Endothelial cell (in vitro differentiated cells): ENCODE measurements around the gene FCSK. TPM values are rescaled to one million over a fixed set of nuclear protein-coding genes. Genes with fewer than 3 reads are reported as not detected.

Experiments
- DNase-seq: peaks from one replicate; pipeline ENCODE4 v3.0.0; 2021; ENCODE audit warnings: low spot score
- H3K27ac Mint-ChIP-seq: one replicate; pipeline ENCODE4 v1.8.0; 2021; ENCODE audit warnings: mixed read lengths, inconsistent platforms; ENCODE audit not compliant: unreplicated experiment
- H3K27me3 Mint-ChIP-seq: one replicate; pipeline ENCODE4 v1.8.0; 2021; ENCODE audit warnings: mild to moderate bottlenecking, moderate library complexity, mixed read lengths, inconsistent platforms; ENCODE audit not compliant: unreplicated experiment
- H3K36me3 Mint-ChIP-seq: one replicate; pipeline ENCODE4 v1.8.0; 2021; ENCODE audit warnings: mild to moderate bottlenecking, low read depth, mixed read lengths, inconsistent platforms; ENCODE audit not compliant: unreplicated experiment
- H3K4me1 Mint-ChIP-seq: one replicate; pipeline ENCODE4 v1.8.0; 2021; ENCODE audit warnings: mild to moderate bottlenecking, mixed read lengths, inconsistent platforms; ENCODE audit not compliant: unreplicated experiment
- H3K4me3 Mint-ChIP-seq: one replicate; pipeline ENCODE4 v1.8.0; 2021; ENCODE audit warnings: mild to moderate bottlenecking, mixed read lengths, inconsistent platforms; ENCODE audit not compliant: unreplicated experiment
- H3K9me3 Mint-ChIP-seq: one replicate; pipeline ENCODE4 v1.8.0; 2021; ENCODE audit warnings: mixed read lengths, inconsistent platforms; ENCODE audit not compliant: unreplicated experiment
- total RNA-seq: library from RNA; stranded (reverse); fragmentation: NEBNext Ultra II Directional; extraction: Animal tissue kit (Norgen Biotek cat#: 25700); gene quantifications from one replicate; pipeline ENCODE4 v1.2.1, GENCODE V29; 2021; ENCODE audit not compliant: unreplicated experiment
- TF ChIP-seq, protein P1 (sequence below): fragments of 200-600 bp; sonication (generic); IDR thresholded peaks from one replicate; pipeline ENCODE4 v1.5.0; 2021; ENCODE audit warnings: antibody characterized with exemption; ENCODE audit not compliant: unreplicated experiment

FCSK gene
- total RNA-seq, 1 donor from 2014 or later = 14.7 TPM

DNA sequence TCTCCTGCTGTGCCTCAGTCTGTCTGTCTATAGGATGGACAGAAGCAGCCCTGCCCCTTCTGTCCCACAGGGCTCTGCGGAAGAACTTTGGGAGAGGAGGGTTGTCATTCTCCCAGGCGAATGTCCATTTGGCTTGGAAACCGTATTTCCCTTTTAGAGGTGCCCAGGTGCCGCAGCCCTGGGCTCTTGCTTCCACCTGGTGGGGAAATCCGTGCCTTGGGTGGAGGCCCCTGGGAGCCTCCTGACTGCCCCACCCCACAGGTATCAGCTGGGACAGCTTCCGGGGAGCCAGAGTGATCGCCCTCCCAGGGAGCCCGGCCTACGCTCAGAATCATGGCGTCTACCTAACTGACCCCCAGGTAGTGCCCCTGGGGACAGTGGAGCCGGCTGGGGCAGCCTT, 12.7 kb downstream of the FCSK start:
- H3K9me3 Mint-ChIP-seq = no peaks in the 10 kb centered on the region
- H3K4me3 Mint-ChIP-seq = no peak overlapping the region
- no peak overlapping the region for H3K27ac Mint-ChIP-seq
- DNase-seq = no peak
- TF ChIP-seq, protein P1, sequence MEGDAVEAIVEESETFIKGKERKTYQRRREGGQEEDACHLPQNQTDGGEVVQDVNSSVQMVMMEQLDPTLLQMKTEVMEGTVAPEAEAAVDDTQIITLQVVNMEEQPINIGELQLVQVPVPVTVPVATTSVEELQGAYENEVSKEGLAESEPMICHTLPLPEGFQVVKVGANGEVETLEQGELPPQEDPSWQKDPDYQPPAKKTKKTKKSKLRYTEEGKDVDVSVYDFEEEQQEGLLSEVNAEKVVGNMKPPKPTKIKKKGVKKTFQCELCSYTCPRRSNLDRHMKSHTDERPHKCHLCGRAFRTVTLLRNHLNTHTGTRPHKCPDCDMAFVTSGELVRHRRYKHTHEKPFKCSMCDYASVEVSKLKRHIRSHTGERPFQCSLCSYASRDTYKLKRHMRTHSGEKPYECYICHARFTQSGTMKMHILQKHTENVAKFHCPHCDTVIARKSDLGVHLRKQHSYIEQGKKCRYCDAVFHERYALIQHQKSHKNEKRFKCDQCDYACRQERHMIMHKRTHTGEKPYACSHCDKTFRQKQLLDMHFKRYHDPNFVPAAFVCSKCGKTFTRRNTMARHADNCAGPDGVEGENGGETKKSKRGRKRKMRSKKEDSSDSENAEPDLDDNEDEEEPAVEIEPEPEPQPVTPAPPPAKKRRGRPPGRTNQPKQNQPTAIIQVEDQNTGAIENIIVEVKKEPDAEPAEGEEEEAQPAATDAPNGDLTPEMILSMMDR = no peak
- no peaks in the 10 kb centered on the region for H3K27me3 Mint-ChIP-seq
- H3K36me3 Mint-ChIP-seq = no peaks in the 10 kb centered on the region
- no peaks in the 10 kb centered on the region for H3K4me1 Mint-ChIP-seq

DNA sequence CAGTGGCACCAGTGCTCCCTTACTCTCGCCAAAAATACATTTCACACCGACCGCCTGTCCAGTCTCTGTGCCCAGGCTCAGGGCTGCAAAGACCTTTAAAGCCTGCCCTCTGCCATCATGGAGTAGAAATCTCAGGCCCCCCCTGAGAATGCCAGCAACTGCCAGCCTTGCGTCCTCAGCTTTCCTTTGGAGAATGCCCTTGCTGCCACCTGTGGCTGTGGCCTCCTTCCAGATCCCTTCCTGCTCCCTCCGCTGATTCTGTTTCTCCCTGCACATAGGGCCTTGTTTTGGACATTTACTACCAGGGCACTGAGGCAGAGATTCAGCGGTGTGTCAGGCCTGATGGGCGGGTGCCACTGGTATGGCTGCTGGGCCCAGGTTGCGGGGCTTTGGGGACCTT, 13.2 kb downstream of the FCSK start:
- Mint-ChIP-seq H3K4me3 (no peak overlapping the region), H3K27ac (no peak overlapping the region), H3K27me3 (no peaks in the 10 kb centered on the region), H3K4me1 (no peaks in the 10 kb centered on the region), H3K36me3 (no peaks in the 10 kb centered on the region), H3K9me3 (no peaks in the 10 kb centered on the region)
- no peak for DNase-seq
- TF ChIP-seq, protein P1 = no peak

DNA sequence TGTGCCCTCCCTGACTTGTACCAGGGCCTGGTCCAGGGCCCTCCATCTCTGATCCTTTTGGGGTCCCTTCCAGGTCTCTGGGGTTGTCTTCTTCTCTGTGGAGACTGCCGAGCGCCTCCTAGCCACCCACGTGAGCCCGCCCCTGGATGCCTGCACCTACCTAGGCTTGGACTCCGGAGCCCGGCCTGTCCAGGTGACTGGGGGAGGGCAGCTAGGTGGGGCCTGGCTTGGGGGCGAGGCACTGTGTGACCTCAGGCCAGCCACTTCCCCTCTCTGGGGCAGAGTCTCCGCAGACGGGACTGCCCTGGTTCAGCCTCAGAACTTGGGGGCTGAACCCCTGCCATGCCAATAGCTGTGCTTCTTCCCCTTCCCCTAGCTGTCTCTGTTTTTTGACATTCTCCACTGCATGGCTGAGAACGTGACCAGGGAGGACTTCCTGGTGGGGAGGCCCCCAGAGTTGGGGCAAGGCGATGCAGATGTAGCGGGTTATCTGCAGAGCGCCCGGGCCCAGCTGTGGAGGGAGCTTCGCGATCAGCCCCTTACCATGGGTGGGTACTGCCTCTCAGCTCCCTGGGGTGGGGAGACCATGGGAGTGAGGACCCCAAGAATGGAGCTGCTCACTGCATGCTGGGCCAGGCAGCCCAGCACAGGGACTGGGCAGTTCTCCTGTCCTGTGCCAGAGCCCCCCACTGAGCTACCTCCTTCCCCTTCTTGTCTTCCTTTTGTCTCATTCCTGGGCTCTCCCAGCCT, 14.6 kb downstream of the FCSK start:
- no peak overlapping the region for H3K4me3 Mint-ChIP-seq
- H3K27ac Mint-ChIP-seq = no peak overlapping the region
- TF ChIP-seq, protein P1 = no peak
- peaks cover 4% of the 10 kb centered on the region for H3K27me3 Mint-ChIP-seq
- H3K4me1 Mint-ChIP-seq = no peaks in the 10 kb centered on the region
- no peaks in the 10 kb centered on the region for H3K36me3 Mint-ChIP-seq
- H3K9me3 Mint-ChIP-seq = no peaks in the 10 kb centered on the region
- no peak for DNase-seq

DNA sequence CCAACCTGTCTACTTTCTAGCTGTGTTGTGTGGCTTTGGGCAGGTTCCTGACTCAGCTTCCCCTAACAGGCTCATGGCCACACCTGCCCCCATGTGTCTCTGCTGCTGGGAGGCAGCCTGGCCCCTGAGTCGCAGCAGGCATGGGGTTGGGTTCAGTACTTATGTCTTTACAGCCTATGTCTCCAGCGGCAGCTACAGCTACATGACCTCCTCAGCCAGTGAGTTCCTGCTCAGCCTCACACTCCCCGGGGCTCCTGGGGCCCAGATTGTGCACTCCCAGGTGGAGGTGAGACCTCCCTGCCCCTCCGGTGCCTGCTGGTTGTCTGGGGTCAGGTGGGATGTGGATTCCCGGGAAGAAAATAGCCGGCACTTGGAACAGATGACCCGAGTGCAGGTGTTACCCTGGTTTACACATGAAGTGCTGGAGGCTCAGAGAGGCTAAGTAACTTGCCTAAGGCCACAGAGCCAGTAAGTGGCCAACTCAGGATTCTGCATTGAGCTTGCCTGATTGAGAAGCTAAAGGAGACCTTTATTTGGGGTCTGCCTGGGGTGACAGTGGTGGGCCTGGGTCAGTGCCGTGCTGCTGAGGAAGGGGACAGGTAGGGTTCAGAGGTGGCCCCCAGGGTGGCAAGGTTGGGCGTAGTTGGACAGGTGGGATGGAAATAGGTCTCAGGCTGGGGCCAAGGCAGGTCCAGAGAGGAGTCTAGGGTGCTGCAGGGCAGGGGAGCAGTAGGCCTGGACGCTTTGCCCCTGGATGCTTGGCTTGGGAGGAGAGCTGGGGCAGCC, 15.9 kb downstream of the FCSK start:
- Mint-ChIP-seq H3K4me1 (no peaks in the 10 kb centered on the region), H3K36me3 (no peaks in the 10 kb centered on the region), H3K27me3 (peaks cover 4% of the 10 kb centered on the region), H3K27ac (peak overlapping the region; percentile 68), H3K9me3 (no peaks in the 10 kb centered on the region), H3K4me3 (no peak overlapping the region)
- TF ChIP-seq, protein P1 = no peak
- DNase-seq = no peak

DNA sequence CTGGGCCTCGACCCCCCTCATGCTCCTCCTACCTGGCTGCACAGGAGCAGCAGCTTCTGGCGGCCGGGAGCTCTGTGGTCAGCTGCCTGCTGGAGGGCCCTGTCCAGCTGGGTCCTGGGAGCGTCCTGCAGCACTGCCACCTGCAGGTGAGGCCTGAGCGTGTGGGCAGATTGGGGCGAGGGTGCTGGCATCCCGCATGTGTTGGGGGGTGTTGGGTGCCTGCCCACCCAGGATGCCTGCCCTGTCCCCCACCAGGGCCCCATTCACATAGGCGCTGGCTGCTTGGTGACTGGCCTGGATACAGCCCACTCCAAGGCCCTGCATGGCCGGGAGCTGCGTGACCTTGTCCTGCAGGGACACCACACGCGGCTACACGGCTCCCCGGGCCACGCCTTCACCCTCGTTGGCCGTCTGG, 16.5 kb downstream of the FCSK start:
- Mint-ChIP-seq H3K27ac (no peak overlapping the region), H3K4me3 (no peak overlapping the region)

More for the DNA sequence above, 16.5 kb downstream of the FCSK start:
- H3K9me3 Mint-ChIP-seq = no peaks in the 10 kb centered on the region
- no peaks in the 10 kb centered on the region for H3K4me1 Mint-ChIP-seq
- peaks cover 4% of the 10 kb centered on the region for H3K27me3 Mint-ChIP-seq
- DNase-seq = peak; percentile 67
- TF ChIP-seq, protein P1 = no peak
- no peaks in the 10 kb centered on the region for H3K36me3 Mint-ChIP-seq
